HepG2 (cell line): ENCODE results near the gene NPB. TPM values are rescaled to one million over a fixed set of nuclear protein-coding genes. Genes with fewer than 3 reads are reported as not detected.

Source experiments
- ATAC-seq: fragments of 200-7000 bp; cut with Tn5 transposase; 3 replicates; pipeline ENCODE4 v1.9.1; 2020; ENCODE audit warnings: mild to moderate bottlenecking, moderate library complexity
- BruUV-seq: library from RNA; stranded (reverse); fragments of 400-500 nt; replicated peaks from 2 replicates; lab custom pipeline; 2021; lab: Mats Ljungman, UMichigan
- CTCF ChIA-PET: fragments of 300-600 bp; formaldehyde crosslinking; extraction: SDS; loops from one replicate; lab custom pipeline; 2021; ENCODE audit warnings: low total read pairs, inconsistent platforms, low intra/inter-chr PET ratio; lab: Yijun Ruan, JAX
- POLR2A ChIA-PET: fragments of 350-600 bp; sonication (Branson Sonifier 250); formaldehyde crosslinking; loops from one replicate; lab custom pipeline; 2020; ENCODE audit warnings: antibody characterized with exemption, inconsistent platforms; lab: Yijun Ruan, JAX
- DNase-seq: peaks from one replicate; pipeline ENCODE4 v3.0.0-alpha.2; 2015; ENCODE audit warnings: low spot score
- FAIRE-seq: peaks from 3 replicates; lab custom pipeline; 2011; peaks lifted over from hg19 to GRCh38; lab: Jason Lieb, UNC
- H2AFZ ChIP-seq: one replicate; pipeline ENCODE4 v1.6.1; 2011; ENCODE audit warnings: low read length, inconsistent platforms
- H3K27ac ChIP-seq: fragments of 300-600 bp; 3 replicates; pipeline ENCODE4 v1.8.0; 2011; ENCODE audit warnings: mixed run types, mild to moderate bottlenecking, mixed read lengths, low read length, inconsistent platforms; ENCODE audit not compliant: insufficient read depth; ENCODE audit errors: extremely low read length
- H3K27me3 ChIP-seq, 2 experiments: fragments of 200-600 bp in 1 of 2; 2 replicates in 1 of 2; 3 replicates in 1 of 2; pipeline versions ENCODE4 v1.6.0 to v1.8.0; 2011; ENCODE audit warnings: low read length in 2 of 2, mild to moderate bottlenecking in 2 of 2, moderate library complexity in 2 of 2, inconsistent platforms in 1 of 2; ENCODE audit not compliant: insufficient read depth in 2 of 2, control insufficient read depth in 1 of 2
- H3K36me3 ChIP-seq, 2 experiments: fragments of 200-600 bp in 1 of 2; replicated peaks in 1 of 2; 2 replicates in 1 of 2; 3 replicates in 1 of 2; pipeline versions ENCODE4 v1.5.1 to v1.8.0; 2011; ENCODE audit warnings: low read length in 2 of 2, inconsistent platforms in 1 of 2; ENCODE audit not compliant: insufficient read depth in 2 of 2, control insufficient read depth in 1 of 2
- H3K4me1 ChIP-seq: 2 replicates; pipeline ENCODE4 v1.5.1; 2012; ENCODE audit warnings: low read length, inconsistent platforms; ENCODE audit not compliant: insufficient read depth
- H3K4me2 ChIP-seq: 2 replicates; pipeline ENCODE4 v1.6.0; 2011; ENCODE audit warnings: low read depth, low read length, inconsistent platforms
- H3K4me3 ChIP-seq, 3 experiments: fragments of 200-600 bp in 1 of 3; sonication (generic), shearing (Covaris generic) in 1 of 3; replicated peaks in 1 of 3; 2 replicates each; pipeline ENCODE4 v1.5.1; 2011 to 2016; ENCODE audit warnings: low read length in 3 of 3, inconsistent platforms in 2 of 3, low read depth in 2 of 3, mild to moderate bottlenecking in 2 of 3, control low read depth in 1 of 3, mixed read lengths in 1 of 3; ENCODE audit not compliant: insufficient read depth in 1 of 3
- H3K79me2 ChIP-seq: one replicate; pipeline ENCODE4 v1.6.1; 2011; ENCODE audit warnings: low read length, inconsistent platforms; ENCODE audit not compliant: insufficient read depth
- H3K9ac ChIP-seq: 2 replicates; pipeline ENCODE4 v1.6.0; 2011; ENCODE audit warnings: mild to moderate bottlenecking, low read depth, low read length, inconsistent platforms; ENCODE audit not compliant: insufficient read depth
- H3K9me3 ChIP-seq: 2 replicates; pipeline ENCODE4 v1.5.1; 2012; ENCODE audit warnings: mild to moderate bottlenecking, low read length
- H4K20me1 ChIP-seq: 2 replicates; pipeline ENCODE4 v1.6.0; 2011; ENCODE audit warnings: inconsistent platforms, mild to moderate bottlenecking, low read length, moderate library complexity; ENCODE audit not compliant: insufficient read depth
- AGO2 ChIP-seq: fragments of 200-400 bp; formaldehyde crosslinking; optimal IDR thresholded peaks from 2 replicates; pipeline ENCODE3; 2017; ENCODE audit warnings: mild to moderate bottlenecking, low read depth, low read length, moderate library complexity
- ARHGAP35 ChIP-seq: sonication (generic); formaldehyde crosslinking; IDR thresholded peaks from 2 replicates; pipeline ENCODE4 v1.9.0; 2022; ENCODE audit warnings: mild to moderate bottlenecking, inconsistent platforms, moderate library complexity, missing genetic modification reagents, borderline replicate concordance
- HIVEP1 ChIP-seq: sonication (generic); formaldehyde crosslinking; IDR thresholded peaks from 2 replicates; pipeline ENCODE4 v1.4.0; 2020; ENCODE audit warnings: mild to moderate bottlenecking, missing genetic modification reagents
- KDM2A ChIP-seq: sonication (generic); formaldehyde crosslinking; IDR thresholded peaks from 2 replicates; pipeline ENCODE4 v1.4.0; 2020; ENCODE audit warnings: low read depth, missing genetic modification reagents, borderline replicate concordance
- NFYB ChIP-seq: sonication (generic); formaldehyde crosslinking; IDR thresholded peaks from 2 replicates; pipeline ENCODE4 v1.4.0; 2020; ENCODE audit warnings: missing genetic modification reagents
- PAX8 ChIP-seq: sonication (generic); formaldehyde crosslinking; IDR thresholded peaks from 2 replicates; pipeline ENCODE4 v1.8.0; 2022; ENCODE audit warnings: mild to moderate bottlenecking, missing genetic modification reagents, borderline replicate concordance
- PHB2 ChIP-seq: fragments of 450-650 bp; IDR thresholded peaks from 2 replicates; pipeline ENCODE4 v1.6.1; 2018; ENCODE audit not compliant: partially characterized antibody
- SIN3A ChIP-seq: IDR thresholded peaks from 2 replicates; pipeline ENCODE4 v1.6.1; 2011; ENCODE audit warnings: low read depth, mild to moderate bottlenecking, control low read depth, low read length, borderline replicate concordance
- SRF ChIP-seq: IDR thresholded peaks from 2 replicates; pipeline ENCODE4 v1.6.1; 2011; ENCODE audit warnings: mild to moderate bottlenecking, low read depth, low read length, moderate library complexity
- ZNF260 ChIP-seq: sonication (generic); formaldehyde crosslinking; IDR thresholded peaks from 2 replicates; pipeline ENCODE4 v1.4.0; 2020; ENCODE audit warnings: missing genetic modification reagents, low read depth, mild to moderate bottlenecking, borderline replicate concordance
- ZNF333 ChIP-seq: sonication (generic); formaldehyde crosslinking; IDR thresholded peaks from 2 replicates; pipeline ENCODE4 v1.4.0; 2020; ENCODE audit warnings: mild to moderate bottlenecking, missing genetic modification reagents, borderline replicate concordance
- ZNF879 ChIP-seq: sonication (generic); formaldehyde crosslinking; IDR thresholded peaks from 2 replicates; pipeline ENCODE4 v1.8.1; 2023; ENCODE audit warnings: missing genetic modification reagents
- WGBS: methylation state at CpG from one replicate; pipeline ENCODE4 v1.1.6; 2017; ENCODE audit warnings: low lambda C conversion rate; 5-methylcytosine and 5-hydroxymethylcytosine counted together
- in situ Hi-C: cut with HindIII; loops from 2 replicates; pipeline ENCODE4 v1.10.0; 2017; ENCODE audit warnings: low pct_unique_long_range_greater_than_20kb; ENCODE audit not compliant: extremely low pct_ligation_motif_present
- intact Hi-C: fragments of 100-400 bp; cut with micrococcal nuclease; formaldehyde crosslinking; loops from one replicate; pipeline ENCODE4 v1.10.0; 2022; ENCODE audit not compliant: unreplicated experiment
- polyA plus RNA-seq, 8 experiments: library from polyadenylated mRNA; depleted of rRNA in 3 of 8; stranded (reverse) in 7 of 8; unstranded in 1 of 8; fragments of >200 nt; fragmentation: Illumina TruSeq in 4 of 8; extraction: Trizol in 4 of 8; gene quantifications; 2 replicates each; pipeline versions ENCODE4 v1.2.1 to v1.2.3, GENCODE V29; 2011 to 2016; ENCODE audit warnings: low read depth in 4 of 8, missing spikeins in 1 of 8, mixed read lengths in 1 of 8; ENCODE audit not compliant: insufficient read depth in 1 of 8
- total RNA-seq, 5 experiments: library from RNA; depleted of rRNA; stranded (reverse); fragments of >200 nt; fragmentation: Illumina TruSeq; extraction: Trizol; gene quantifications; 2 replicates each; pipeline ENCODE4 v1.2.3, GENCODE V29; 2016; ENCODE audit warnings: low read depth in 1 of 5
- TF ChIP-seq, protein P1 (sequence below): IDR thresholded peaks from 2 replicates; pipeline ENCODE4 v1.6.1; 2012; ENCODE audit warnings: low read length, improper control_type of control experiment
- TF ChIP-seq, protein P2 (sequence below): sonication (generic); formaldehyde crosslinking; IDR thresholded peaks from 2 replicates; pipeline ENCODE4 v1.5.0; 2020; ENCODE audit warnings: missing genetic modification reagents

The NPB gene
- total and polyA plus RNA-seq, 2 of the 13 experiments (the other 11 are each of a cell fraction or from before 2014, with no cell fraction given), result 0.11 to 0.93 TPM

- peaks cover 36% of the 10 kb centered on the region for H3K4me1 ChIP-seq
- peaks cover 0 to 6% of the 10 kb centered on the region in 2 experiments; a peak in 2 of 5 replicates for H3K27me3 ChIP-seq
- no peaks in the 10 kb centered on the region for H4K20me1 ChIP-seq
- no CpG with 5 or more reads among the region's 40 CpGs for WGBS
- H3K9me3 ChIP-seq, result no peaks in the 10 kb centered on the region
- H3K79me2 ChIP-seq, result peaks cover 50% of the 10 kb centered on the region
- POLR2A ChIA-PET, result interaction anchor here (1.0 to 2.7 kb wide), 12 partner anchors 11 to 207 kb away, joined by 3 to 23 read pairs (median 6); partner anchors contain the start of genes ARHGDIA, DCXR and NPB
- H3K9ac ChIP-seq, result peak overlapping the region; percentile 99
- DNase-seq (no peak), FAIRE-seq (no peak), ATAC-seq (no peak)
- H3K4me2 ChIP-seq, result peak overlapping the region; percentile 69; the same call in 1 of the 2 replicates
- intact Hi-C loops (no loop called here), in situ Hi-C loops (no loop called here)
- H3K27ac ChIP-seq, result peak overlapping the region; percentile 80
- peaks cover 32 to 42% of the 10 kb centered on the region in 2 experiments for H3K36me3 ChIP-seq
- CTCF ChIA-PET, result interaction anchor here (1.0 kb wide), 1 partner anchor 131 kb away, joined by 3 read pairs; no protein-coding TSS in a partner anchor
- TF ChIP-seq AGO2, result no peak
- TF ChIP-seq, protein P1, sequence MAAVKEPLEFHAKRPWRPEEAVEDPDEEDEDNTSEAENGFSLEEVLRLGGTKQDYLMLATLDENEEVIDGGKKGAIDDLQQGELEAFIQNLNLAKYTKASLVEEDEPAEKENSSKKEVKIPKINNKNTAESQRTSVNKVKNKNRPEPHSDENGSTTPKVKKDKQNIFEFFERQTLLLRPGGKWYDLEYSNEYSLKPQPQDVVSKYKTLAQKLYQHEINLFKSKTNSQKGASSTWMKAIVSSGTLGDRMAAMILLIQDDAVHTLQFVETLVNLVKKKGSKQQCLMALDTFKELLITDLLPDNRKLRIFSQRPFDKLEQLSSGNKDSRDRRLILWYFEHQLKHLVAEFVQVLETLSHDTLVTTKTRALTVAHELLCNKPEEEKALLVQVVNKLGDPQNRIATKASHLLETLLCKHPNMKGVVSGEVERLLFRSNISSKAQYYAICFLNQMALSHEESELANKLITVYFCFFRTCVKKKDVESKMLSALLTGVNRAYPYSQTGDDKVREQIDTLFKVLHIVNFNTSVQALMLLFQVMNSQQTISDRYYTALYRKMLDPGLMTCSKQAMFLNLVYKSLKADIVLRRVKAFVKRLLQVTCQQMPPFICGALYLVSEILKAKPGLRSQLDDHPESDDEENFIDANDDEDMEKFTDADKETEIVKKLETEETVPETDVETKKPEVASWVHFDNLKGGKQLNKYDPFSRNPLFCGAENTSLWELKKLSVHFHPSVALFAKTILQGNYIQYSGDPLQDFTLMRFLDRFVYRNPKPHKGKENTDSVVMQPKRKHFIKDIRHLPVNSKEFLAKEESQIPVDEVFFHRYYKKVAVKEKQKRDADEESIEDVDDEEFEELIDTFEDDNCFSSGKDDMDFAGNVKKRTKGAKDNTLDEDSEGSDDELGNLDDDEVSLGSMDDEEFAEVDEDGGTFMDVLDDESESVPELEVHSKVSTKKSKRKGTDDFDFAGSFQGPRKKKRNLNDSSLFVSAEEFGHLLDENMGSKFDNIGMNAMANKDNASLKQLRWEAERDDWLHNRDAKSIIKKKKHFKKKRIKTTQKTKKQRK, result no peak
- no peak for TF ChIP-seq SRF
- TF ChIP-seq ZNF260, result no peak
- no peak for TF ChIP-seq PHB2
- no peak for TF ChIP-seq ARHGAP35 (CRISPR knock-in tag)
- TF ChIP-seq, protein P2, sequence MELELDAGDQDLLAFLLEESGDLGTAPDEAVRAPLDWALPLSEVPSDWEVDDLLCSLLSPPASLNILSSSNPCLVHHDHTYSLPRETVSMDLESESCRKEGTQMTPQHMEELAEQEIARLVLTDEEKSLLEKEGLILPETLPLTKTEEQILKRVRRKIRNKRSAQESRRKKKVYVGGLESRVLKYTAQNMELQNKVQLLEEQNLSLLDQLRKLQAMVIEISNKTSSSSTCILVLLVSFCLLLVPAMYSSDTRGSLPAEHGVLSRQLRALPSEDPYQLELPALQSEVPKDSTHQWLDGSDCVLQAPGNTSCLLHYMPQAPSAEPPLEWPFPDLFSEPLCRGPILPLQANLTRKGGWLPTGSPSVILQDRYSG, result no peak
- no peak for TF ChIP-seq HIVEP1 (CRISPR knock-in tag)
- TF ChIP-seq NFYB (CRISPR knock-in tag), result no peak
- no peak for TF ChIP-seq SIN3A
- no peak for TF ChIP-seq PAX8
- no peak for TF ChIP-seq ZNF333 (CRISPR knock-in tag)
- TF ChIP-seq ZNF879 (CRISPR knock-in tag), result no peak
- TF ChIP-seq KDM2A, result no peak
- no peak overlapping the region for H2AFZ ChIP-seq
- no TSS peak for BruUV-seq
- H3K4me3 ChIP-seq, result peak overlapping the region; percentile 94 to 98 (median 94)
These were observed 10.8 kb upstream of the NPB start for GRCh38 chr17:81891303-81891552.
